ENCODE measurements around the gene PNMA8B. TPM values are rescaled to one million over a fixed set of nuclear protein-coding genes. Genes with fewer than 3 reads are reported as not detected.

PNMA8B gene
- total RNA-seq, 2 donors from 2014 or later: 0.05 to 0.12 TPM

- Mint-ChIP-seq H3K9me3 (no peaks in the 10 kb centered on the region), H3K27me3 (ENCODE audit: low read depth) (peaks cover 84% of the 10 kb centered on the region), H3K36me3 (ENCODE audit: insufficient read depth in 2 of 2) (no peaks in the 10 kb centered on the region), H3K4me1 (ENCODE audit: low read depth) (peaks cover 27% of the 10 kb centered on the region), H3K4me3 (no peak overlapping the region), H3K27ac (peak overlapping the region; percentile 25)
- no peak for DNase-seq
- peak in 1 of 2 donors; percentile 28 for ATAC-seq (replicated peaks in 1 of 2)
These were observed 6.0 kb downstream of the PNMA8B start for GRCh38 chr19:46489445-46490272.

GRCh38 chr19:46488551-46488950, 7.1 kb downstream of the PNMA8B start:
- Mint-ChIP-seq H3K9me3 (no peaks in the 10 kb centered on the region), H3K4me3 (no peak overlapping the region), H3K27ac (no peak overlapping the region), H3K4me1 (ENCODE audit: low read depth) (peaks cover 16% of the 10 kb centered on the region), H3K36me3 (ENCODE audit: insufficient read depth in 2 of 2) (no peaks in the 10 kb centered on the region), H3K27me3 (ENCODE audit: low read depth) (peaks cover 79% of the 10 kb centered on the region)
- ATAC-seq (replicated peaks in 1 of 2) (no peak), DNase-seq (no peak)

DNA sequence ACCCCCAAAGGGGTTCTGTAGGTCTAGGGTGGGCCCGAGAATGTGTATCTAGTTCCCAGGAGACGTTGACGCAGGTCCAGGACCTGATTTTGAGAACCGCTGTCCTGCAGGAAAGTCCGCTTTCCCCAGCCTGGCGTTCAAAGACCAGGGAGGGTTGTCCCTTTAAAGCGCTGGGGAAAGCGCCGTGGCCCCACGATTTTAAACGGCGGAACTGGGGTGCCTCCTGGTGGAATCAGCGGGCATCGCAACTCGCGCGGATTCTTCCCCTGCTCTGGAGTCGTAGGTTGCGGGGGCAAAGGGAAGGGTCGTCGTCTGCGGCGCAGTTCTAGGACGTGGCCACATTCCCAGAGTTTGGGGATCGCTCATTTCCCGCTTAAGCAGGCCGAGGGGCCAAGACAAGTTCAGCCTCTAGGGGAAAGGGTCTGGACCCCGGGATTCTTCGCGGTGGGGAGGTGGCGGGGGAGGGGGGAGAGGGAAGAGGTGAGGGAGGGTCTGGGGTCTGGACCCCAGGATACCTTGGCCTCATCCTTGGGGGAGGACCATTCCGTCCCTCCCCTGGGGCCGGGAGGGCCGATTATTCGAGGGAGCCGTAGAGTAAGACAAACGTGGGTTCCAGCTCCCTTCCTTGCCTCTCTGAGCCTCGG, 7.7 kb downstream of the PNMA8B start:
- Mint-ChIP-seq H3K27me3 (ENCODE audit: low read depth) (peaks cover 79% of the 10 kb centered on the region), H3K4me3 (no peak overlapping the region), H3K4me1 (ENCODE audit: low read depth) (peaks cover 16% of the 10 kb centered on the region), H3K27ac (no peak overlapping the region), H3K36me3 (ENCODE audit: insufficient read depth in 2 of 2) (no peaks in the 10 kb centered on the region), H3K9me3 (no peaks in the 10 kb centered on the region)
- ATAC-seq (replicated peaks in 1 of 2): peak; percentile 80 to 81
- DNase-seq: peak; percentile 75 to 83

DNA sequence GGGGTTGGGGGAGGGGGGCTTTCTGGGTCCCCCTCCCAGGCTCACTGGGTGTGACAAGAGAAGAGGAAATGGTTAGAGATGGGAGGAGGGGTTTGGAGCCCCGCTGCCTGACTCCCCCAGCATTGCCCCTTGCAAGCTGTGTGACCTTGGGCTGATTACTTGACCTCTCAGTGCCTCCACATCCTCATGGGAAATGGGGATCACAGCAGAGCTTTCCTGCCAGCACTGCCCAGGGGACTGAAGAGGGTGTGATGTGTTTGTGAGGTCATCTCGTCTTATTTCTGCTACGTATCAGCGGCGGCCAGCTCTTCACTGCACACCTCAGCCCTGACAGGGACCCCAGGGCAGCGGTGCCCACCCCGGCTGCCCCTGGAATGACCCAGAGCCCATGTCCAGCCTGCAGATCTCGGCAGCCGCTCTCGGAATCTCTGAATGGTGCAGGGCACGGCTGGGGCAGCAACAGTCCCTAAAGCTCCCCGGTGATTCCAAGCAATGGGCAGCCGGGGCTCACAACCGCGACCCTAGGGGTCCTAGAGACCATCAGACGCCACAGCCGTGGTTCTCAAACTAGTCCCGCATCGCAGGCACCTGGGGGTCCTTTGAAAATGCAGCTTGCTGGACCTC, 8.4 kb downstream of the PNMA8B start:
- no peaks in the 10 kb centered on the region for H3K9me3 Mint-ChIP-seq
- H3K4me3 Mint-ChIP-seq: no peak overlapping the region
- ATAC-seq (replicated peaks in 1 of 2): no peak
- peaks cover 16% of the 10 kb centered on the region for H3K4me1 Mint-ChIP-seq (ENCODE audit: low read depth)
- no peak for DNase-seq
- H3K27me3 Mint-ChIP-seq (ENCODE audit: low read depth): peaks cover 84% of the 10 kb centered on the region
- H3K27ac Mint-ChIP-seq: no peak overlapping the region
- no peaks in the 10 kb centered on the region for H3K36me3 Mint-ChIP-seq (ENCODE audit: insufficient read depth in 2 of 2)

DNA sequence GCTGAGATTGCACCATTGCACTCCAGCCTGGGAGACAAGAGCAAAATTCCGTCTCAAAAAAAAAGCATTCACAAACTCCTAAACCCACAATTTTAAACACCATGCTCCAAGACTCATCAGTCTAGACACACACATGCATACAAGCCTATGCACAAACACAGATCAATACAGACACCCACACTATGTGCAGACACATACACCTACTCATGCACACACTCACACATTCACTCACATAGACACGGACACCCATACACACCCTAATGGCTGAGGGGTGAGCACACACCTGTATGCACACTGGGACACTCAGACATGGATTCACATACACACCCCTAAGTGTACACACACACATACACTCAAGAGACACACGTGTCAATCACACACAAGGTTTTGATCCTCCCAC, 9.3 kb downstream of the PNMA8B start:
- H3K4me3 Mint-ChIP-seq: no peak overlapping the region
- ATAC-seq (replicated peaks in 1 of 2) (no peak), DNase-seq (no peak)
- no peaks in the 10 kb centered on the region for H3K36me3 Mint-ChIP-seq (ENCODE audit: insufficient read depth in 2 of 2)
- no peak overlapping the region for H3K27ac Mint-ChIP-seq
- H3K4me1 Mint-ChIP-seq (ENCODE audit: low read depth): peaks cover 16% of the 10 kb centered on the region
- H3K27me3 Mint-ChIP-seq (ENCODE audit: low read depth): peaks cover 83% of the 10 kb centered on the region
- H3K9me3 Mint-ChIP-seq: no peaks in the 10 kb centered on the region

DNA sequence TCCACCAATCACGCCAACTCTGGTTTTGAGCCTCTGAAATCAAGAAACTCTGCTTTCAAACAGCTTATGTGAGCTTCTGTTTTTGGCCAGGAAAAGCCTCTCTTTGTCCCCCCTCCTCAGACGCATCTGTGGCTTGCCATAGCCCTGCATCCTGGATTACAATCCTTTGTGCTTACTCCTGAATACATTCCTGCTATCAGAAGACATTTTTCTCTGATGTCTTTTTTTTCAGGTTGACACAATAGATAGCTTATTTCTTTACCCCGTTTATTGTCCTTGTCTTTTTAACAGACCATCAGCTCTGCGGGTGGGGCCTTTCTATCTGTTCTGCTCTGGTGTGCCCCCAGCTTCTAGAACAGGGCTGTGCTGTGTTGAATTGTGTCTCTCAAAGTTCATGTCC, 11.0 kb downstream of the PNMA8B start:
- Mint-ChIP-seq H3K27me3 (ENCODE audit: low read depth) (peaks cover 75% of the 10 kb centered on the region), H3K36me3 (ENCODE audit: insufficient read depth in 2 of 2) (no peaks in the 10 kb centered on the region), H3K4me1 (ENCODE audit: low read depth) (peaks cover 14% of the 10 kb centered on the region), H3K27ac (no peak overlapping the region), H3K9me3 (no peaks in the 10 kb centered on the region), H3K4me3 (no peak overlapping the region)
- no peak for ATAC-seq (replicated peaks in 1 of 2)
- no peak for DNase-seq

DNA sequence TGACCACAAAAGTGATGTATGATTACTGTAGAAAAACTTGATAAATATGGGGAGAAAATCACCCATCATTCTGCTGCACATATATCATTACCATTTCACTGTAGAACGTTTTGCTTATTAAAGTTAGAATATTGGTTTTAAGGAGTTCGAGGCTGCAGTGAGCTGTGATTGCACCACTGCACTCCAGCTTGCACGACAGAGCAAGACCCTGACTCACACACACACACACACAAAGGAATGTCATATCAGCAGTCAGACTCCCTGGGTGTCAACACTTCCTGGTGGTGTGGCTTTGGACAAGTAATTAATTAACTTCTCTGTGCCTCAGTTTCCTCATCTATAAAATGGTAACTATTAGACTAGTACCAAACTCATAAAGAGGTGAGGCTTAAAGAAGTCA, 13.0 kb downstream of the PNMA8B start:
- ATAC-seq (replicated peaks in 1 of 2): no peak
- Mint-ChIP-seq H3K9me3 (no peaks in the 10 kb centered on the region), H3K4me3 (no peak overlapping the region), H3K4me1 (ENCODE audit: low read depth) (peaks cover 13% of the 10 kb centered on the region), H3K27ac (no peak overlapping the region), H3K36me3 (ENCODE audit: insufficient read depth in 2 of 2) (no peaks in the 10 kb centered on the region), H3K27me3 (ENCODE audit: low read depth) (peaks cover 70% of the 10 kb centered on the region)
- no peak for DNase-seq

- Mint-ChIP-seq H3K4me1 (ENCODE audit: low read depth) (peaks cover 8% of the 10 kb centered on the region), H3K9me3 (no peaks in the 10 kb centered on the region), H3K27me3 (ENCODE audit: low read depth) (peaks cover 63% of the 10 kb centered on the region), H3K27ac (no peak overlapping the region), H3K4me3 (no peak overlapping the region), H3K36me3 (ENCODE audit: insufficient read depth in 2 of 2) (no peaks in the 10 kb centered on the region)
- DNase-seq: no peak
- no peak for ATAC-seq (replicated peaks in 1 of 2)
These were observed 13.7 kb downstream of the PNMA8B start for GRCh38 chr19:46481947-46482346.

DNA sequence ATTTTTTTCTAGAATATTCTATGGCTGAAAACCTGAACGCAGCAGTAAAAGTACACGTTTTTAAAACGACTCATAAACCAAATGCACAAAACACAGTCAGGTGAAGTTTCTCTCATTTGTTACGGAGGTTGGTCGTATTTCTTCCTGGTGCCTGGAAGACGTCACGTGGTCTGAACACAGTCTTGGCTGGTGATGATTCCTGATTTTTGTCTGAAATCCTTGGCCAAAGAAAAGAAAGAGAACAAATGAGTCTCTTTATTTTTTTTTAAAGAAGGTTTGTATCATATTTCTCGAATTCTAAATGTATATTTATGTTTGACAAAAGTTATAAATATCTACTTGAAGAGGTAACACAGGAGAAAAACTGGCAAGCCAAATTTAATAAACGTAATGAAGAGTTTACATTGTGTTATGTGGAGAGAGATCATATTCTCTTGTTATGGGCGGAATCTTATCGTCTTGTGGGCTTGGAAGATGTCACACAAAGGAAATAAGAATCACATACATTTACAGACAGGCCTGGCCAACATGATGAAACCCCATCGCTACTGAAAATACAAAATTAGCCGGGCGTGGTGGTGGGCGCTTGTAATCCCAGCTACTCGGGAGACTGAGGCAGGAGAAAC, 14.3 kb downstream of the PNMA8B start:
- Mint-ChIP-seq H3K4me3 (no peak overlapping the region), H3K4me1 (ENCODE audit: low read depth) (peaks cover 8% of the 10 kb centered on the region), H3K27ac (no peak overlapping the region), H3K9me3 (no peaks in the 10 kb centered on the region), H3K36me3 (ENCODE audit: insufficient read depth in 2 of 2) (no peaks in the 10 kb centered on the region), H3K27me3 (ENCODE audit: low read depth) (peaks cover 57% of the 10 kb centered on the region)
- ATAC-seq (replicated peaks in 1 of 2) (no peak), DNase-seq (no peak)

- no peak overlapping the region for H3K4me3 Mint-ChIP-seq
- no peak for ATAC-seq (replicated peaks in 1 of 2)
- no peaks in the 10 kb centered on the region for H3K36me3 Mint-ChIP-seq (ENCODE audit: insufficient read depth in 2 of 2)
- H3K27me3 Mint-ChIP-seq (ENCODE audit: low read depth): peaks cover 48% of the 10 kb centered on the region
- DNase-seq: no peak
- H3K27ac Mint-ChIP-seq: no peak overlapping the region
- H3K9me3 Mint-ChIP-seq: no peaks in the 10 kb centered on the region
- peaks cover 8% of the 10 kb centered on the region for H3K4me1 Mint-ChIP-seq (ENCODE audit: low read depth)
These were observed 15.3 kb downstream of the PNMA8B start for GRCh38 chr19:46480415-46480814.

GRCh38 chr19:46478356-46478986, 17.2 kb downstream of the PNMA8B start:
- Mint-ChIP-seq H3K4me1 (ENCODE audit: low read depth) (peaks cover 8% of the 10 kb centered on the region), H3K36me3 (ENCODE audit: insufficient read depth in 2 of 2) (no peaks in the 10 kb centered on the region), H3K9me3 (no peaks in the 10 kb centered on the region), H3K27ac (no peak overlapping the region), H3K4me3 (no peak overlapping the region), H3K27me3 (ENCODE audit: low read depth) (peaks cover 49% of the 10 kb centered on the region)
- DNase-seq (no peak), ATAC-seq (replicated peaks in 1 of 2) (peak; percentile 23 to 34)

DNA sequence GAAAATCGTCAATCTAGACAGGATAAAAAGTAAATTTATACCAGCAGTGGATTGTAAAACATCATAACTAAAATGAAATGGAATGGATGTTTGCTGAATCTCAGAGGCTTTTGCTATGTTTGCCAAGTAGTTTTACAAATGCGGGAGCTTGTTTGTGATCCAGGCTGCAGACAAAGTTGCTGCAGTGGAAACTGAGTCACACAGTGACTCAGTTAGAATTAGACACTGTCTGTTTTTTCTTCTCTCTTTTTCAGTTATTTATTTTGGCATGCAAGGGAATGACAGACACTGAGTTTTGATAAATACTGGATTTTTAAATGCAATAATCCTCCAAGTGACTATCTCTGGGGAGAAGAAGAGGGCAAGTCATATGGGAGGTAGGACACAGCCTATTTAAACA, 19.7 kb downstream of the PNMA8B start:
- Mint-ChIP-seq H3K4me1 (ENCODE audit: low read depth) (peaks cover 8% of the 10 kb centered on the region), H3K36me3 (ENCODE audit: insufficient read depth in 2 of 2) (no peaks in the 10 kb centered on the region), H3K27ac (no peak overlapping the region), H3K27me3 (ENCODE audit: low read depth) (peaks cover 51% of the 10 kb centered on the region), H3K9me3 (no peaks in the 10 kb centered on the region), H3K4me3 (no peak overlapping the region)
- DNase-seq (no peak), ATAC-seq (replicated peaks in 1 of 2) (no peak)

DNA sequence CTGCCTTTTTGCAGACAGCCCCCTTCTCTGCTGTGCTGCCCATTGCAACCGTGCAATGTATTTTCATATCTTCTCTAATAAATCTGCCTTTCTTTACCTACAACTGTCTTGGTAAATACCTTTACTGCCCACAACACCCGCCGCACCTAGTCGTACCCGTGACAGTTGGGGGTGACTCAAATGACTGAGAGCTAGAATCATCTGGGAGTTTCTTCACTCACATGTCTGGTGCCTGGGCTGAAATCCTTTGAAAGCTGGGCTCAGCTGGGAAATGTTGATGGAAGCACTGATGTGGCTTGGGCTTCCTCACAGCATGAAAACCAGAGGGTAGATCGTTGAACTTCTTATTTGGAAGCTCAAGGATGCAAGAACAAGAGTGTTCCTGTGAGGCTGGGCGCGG, 21.5 kb downstream of the PNMA8B start:
- Mint-ChIP-seq H3K4me1 (ENCODE audit: low read depth) (peaks cover 8% of the 10 kb centered on the region), H3K27ac (no peak overlapping the region), H3K4me3 (no peak overlapping the region), H3K36me3 (ENCODE audit: insufficient read depth in 2 of 2) (no peaks in the 10 kb centered on the region), H3K9me3 (no peaks in the 10 kb centered on the region), H3K27me3 (ENCODE audit: low read depth) (peaks cover 59% of the 10 kb centered on the region)
- ATAC-seq (replicated peaks in 1 of 2) (no peak), DNase-seq (no peak)

All from activated T-cell treated with anti-CD3 and anti-CD28 coated beads, Interleukin-2, amount 50 U/mL, for 72 hours (primary cell).